Parathyroid adenoma (tissue), 2 donors: ENCODE measurements around the gene SSC4D.
"Not testable (repeated sequence)": the region's sequence is repeated elsewhere in the genome, so short reads cannot be mapped to it uniquely, and the experiment has no call there.

Experiments
- H2AFZ ChIP-seq: fragments of 300-600 bp; sonication (generic); one replicate; pipeline ENCODE4 v1.7.0; 2017; ENCODE audit warnings: antibody characterized with exemption, mild to moderate bottlenecking
- H3K27ac ChIP-seq: fragments of 300-600 bp; sonication (generic); one replicate; pipeline ENCODE4 v1.7.0; 2017
- H3K27me3 ChIP-seq: fragments of 300-600 bp; sonication (generic); one replicate; pipeline ENCODE4 v1.7.0; 2017; ENCODE audit warnings: low read length; ENCODE audit not compliant: control insufficient read depth, insufficient read depth
- H3K36me3 ChIP-seq: fragments of 300-600 bp; sonication (generic); one replicate; pipeline ENCODE4 v1.7.0; 2017; ENCODE audit warnings: low read length; ENCODE audit not compliant: control insufficient read depth, insufficient read depth
- H3K4me1 ChIP-seq: fragments of 300-600 bp; sonication (generic); one replicate; pipeline ENCODE4 v1.7.0; 2017; ENCODE audit warnings: control low read depth
- H3K4me2 ChIP-seq: fragments of 300-600 bp; sonication (generic); one replicate; pipeline ENCODE4 v1.7.0; 2017; ENCODE audit warnings: low read length
- H3K4me3 ChIP-seq: fragments of 300-600 bp; sonication (generic); one replicate; pipeline ENCODE4 v1.7.0; 2017; ENCODE audit warnings: low read depth, low read length
- H3K79me2 ChIP-seq: fragments of 300-600 bp; sonication (generic); one replicate; pipeline ENCODE4 v1.7.0; 2017; ENCODE audit warnings: control low read depth
- H3K9ac ChIP-seq: fragments of 300-600 bp; sonication (generic); one replicate; pipeline ENCODE4 v1.7.0; 2017; ENCODE audit warnings: mild to moderate bottlenecking
- H3K9me3 ChIP-seq: fragments of 300-600 bp; sonication (generic); one replicate; pipeline ENCODE4 v1.7.0; 2017; ENCODE audit warnings: low read length; ENCODE audit not compliant: control insufficient read depth
- TF ChIP-seq, protein P1 (sequence below): fragments of 300-600 bp; sonication (generic); IDR thresholded peaks from one replicate; pipeline ENCODE4 v1.7.0; 2017; ENCODE audit warnings: antibody characterized with exemption, mild to moderate bottlenecking
- donor health status: primary hyperparathyroidism.

SSC4D gene

DNA sequence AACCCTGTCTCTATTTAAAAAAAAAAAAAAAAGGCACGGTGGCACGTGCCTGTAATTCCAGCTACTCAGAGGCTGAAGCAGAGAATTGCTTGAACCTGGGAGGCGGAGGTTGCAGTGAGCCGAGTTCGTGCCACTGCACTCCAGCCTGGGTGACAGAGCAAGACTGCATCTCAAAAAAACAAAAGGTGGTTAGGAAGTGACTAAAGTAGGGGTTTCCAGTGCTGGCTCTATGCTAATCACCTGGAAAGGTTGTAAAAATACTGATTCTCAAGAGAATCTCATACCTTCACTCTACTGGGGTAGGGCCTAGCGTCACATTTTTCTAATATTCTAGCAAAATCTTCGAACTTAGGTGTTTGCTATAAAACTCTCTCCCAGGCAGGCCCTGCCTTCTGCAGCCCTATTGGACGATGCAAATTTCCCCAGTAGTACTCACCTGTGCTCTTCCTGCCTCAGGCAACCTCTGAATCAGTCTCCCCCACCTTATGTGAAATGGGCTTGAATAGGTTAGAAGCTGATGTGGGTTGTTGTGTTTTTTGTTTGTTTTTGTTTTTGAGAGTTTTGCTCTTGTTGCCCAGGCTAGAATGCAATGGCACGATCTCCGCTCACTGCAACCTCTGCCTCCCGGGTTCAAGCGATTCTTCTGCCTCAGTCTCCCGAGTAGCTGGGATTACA is 18.8 kb upstream of the SSC4D start:
- H3K27me3 ChIP-seq = no peaks in the 10 kb centered on the region
- H3K27ac ChIP-seq = no peak overlapping the region
- H3K9me3 ChIP-seq = no peaks in the 10 kb centered on the region
- no peak overlapping the region for H3K9ac ChIP-seq
- H3K4me1 ChIP-seq = no peaks in the 10 kb centered on the region
- H3K36me3 ChIP-seq = no peaks in the 10 kb centered on the region
- H3K4me3 ChIP-seq = no peak overlapping the region
- H2AFZ ChIP-seq = no peak overlapping the region
- TF ChIP-seq, protein P1, sequence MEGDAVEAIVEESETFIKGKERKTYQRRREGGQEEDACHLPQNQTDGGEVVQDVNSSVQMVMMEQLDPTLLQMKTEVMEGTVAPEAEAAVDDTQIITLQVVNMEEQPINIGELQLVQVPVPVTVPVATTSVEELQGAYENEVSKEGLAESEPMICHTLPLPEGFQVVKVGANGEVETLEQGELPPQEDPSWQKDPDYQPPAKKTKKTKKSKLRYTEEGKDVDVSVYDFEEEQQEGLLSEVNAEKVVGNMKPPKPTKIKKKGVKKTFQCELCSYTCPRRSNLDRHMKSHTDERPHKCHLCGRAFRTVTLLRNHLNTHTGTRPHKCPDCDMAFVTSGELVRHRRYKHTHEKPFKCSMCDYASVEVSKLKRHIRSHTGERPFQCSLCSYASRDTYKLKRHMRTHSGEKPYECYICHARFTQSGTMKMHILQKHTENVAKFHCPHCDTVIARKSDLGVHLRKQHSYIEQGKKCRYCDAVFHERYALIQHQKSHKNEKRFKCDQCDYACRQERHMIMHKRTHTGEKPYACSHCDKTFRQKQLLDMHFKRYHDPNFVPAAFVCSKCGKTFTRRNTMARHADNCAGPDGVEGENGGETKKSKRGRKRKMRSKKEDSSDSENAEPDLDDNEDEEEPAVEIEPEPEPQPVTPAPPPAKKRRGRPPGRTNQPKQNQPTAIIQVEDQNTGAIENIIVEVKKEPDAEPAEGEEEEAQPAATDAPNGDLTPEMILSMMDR = no peak
- no peaks in the 10 kb centered on the region for H3K79me2 ChIP-seq
- no peak overlapping the region for H3K4me2 ChIP-seq

DNA sequence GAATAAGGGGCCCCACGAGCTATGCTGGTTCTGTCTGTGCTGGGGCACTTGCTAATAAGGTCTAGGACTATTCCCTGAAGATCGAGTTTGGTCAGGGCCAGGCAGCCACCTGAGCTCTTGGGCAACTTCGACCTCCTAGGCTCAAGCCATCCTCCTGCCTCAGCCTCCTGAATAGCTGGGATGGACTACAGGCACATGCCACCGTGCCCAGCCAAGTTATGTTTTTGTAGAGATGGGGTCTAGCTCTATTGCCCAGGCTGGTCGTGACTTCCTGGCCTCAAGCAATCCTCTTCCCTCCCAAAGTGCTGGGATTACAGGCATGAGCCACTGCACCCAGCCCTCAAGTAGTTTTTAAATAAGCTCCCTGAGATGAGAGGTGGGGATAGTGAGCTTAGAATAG is 18.1 kb upstream of the SSC4D start:
- Histone ChIP-seq H3K79me2 (no peaks in the 10 kb centered on the region), H3K4me3 (no peak overlapping the region), H3K36me3 (no peaks in the 10 kb centered on the region), H3K4me1 (no peaks in the 10 kb centered on the region), H3K4me2 (no peak overlapping the region), H3K27me3 (no peaks in the 10 kb centered on the region), H3K9ac (no peak overlapping the region), H2AFZ (no peak overlapping the region), H3K27ac (no peak overlapping the region), H3K9me3 (no peaks in the 10 kb centered on the region)
- TF ChIP-seq, protein P1 = no peak

DNA sequence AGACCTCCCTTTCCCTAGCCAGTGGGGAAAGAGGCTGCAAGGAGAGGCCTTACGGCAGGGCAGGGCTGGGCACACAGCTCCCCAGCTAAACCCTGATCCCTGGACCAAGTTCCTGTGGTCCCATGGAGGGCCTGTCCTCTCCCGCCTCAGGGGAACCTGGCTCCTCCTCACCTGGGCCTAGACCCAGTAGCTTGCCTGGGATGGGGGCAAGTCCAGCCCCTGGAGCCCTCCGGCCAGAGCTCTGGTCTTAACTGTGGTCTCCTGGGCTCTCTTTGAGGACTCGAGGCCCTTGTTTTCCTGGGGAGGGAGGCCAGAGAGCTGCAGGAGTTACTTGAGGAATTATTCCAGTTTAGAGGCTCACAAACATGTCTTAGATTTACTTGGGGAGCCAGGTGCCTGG is 16.7 kb upstream of the SSC4D start:
- TF ChIP-seq, protein P1 = no peak
- H3K27me3 ChIP-seq = no peaks in the 10 kb centered on the region

DNA sequence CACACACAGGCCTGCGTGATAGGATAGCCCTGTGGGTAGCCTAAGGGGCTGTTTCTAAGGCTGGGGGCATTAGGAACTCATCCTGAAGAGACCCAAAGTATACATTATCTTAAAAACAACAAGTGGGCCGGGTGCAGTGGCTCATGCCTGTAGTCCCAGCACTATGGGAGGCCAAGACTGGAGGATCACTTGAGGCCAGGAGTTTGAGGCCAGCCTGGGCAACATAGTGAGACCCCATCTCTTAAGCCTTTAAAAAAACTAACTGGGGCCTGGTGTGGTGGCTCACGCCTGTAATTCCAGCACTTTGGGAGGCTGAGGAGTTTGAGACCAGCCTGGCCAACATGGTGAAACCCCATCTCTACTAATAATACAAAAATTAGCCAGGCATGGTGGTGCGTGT is 16.1 kb upstream of the SSC4D start:
- not testable (repeated sequence) for H3K79me2 ChIP-seq, H3K9me3 ChIP-seq, H3K4me1 ChIP-seq, H3K27ac ChIP-seq, H2AFZ ChIP-seq, H3K4me3 ChIP-seq, H3K4me2 ChIP-seq, H3K27me3 ChIP-seq, H3K9ac ChIP-seq, H3K36me3 ChIP-seq

More for the DNA sequence above, 16.7 kb upstream of the SSC4D start:
- Histone ChIP-seq H3K4me2 (no peak overlapping the region), H3K9ac (no peak overlapping the region), H3K4me3 (no peak overlapping the region), H2AFZ (no peak overlapping the region), H3K4me1 (no peaks in the 10 kb centered on the region), H3K27ac (no peak overlapping the region), H3K79me2 (no peaks in the 10 kb centered on the region), H3K9me3 (no peaks in the 10 kb centered on the region), H3K36me3 (no peaks in the 10 kb centered on the region)

DNA sequence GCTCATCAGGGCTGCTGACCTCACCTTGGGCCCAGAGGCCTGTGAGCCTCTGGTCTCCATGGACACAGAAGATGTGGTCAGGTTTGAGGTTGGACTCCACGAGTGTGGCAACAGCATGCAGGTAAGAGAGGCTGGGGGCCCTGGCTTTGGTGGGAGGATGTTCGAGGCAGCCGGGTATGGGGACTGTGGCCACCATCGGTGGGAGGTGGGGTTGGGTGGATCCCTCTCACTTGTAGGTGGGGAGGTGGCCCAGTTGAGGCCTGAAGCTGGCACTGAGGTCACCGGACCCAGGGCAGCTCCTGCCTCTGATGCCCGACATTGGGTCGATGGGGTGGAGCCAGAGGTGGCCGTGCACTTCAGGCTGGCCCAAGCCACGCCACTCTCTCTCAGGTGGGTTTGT is 15.7 kb upstream of the SSC4D start:
- H3K36me3 ChIP-seq = no peaks in the 10 kb centered on the region
- H3K4me2 ChIP-seq = no peak overlapping the region
- H3K4me3 ChIP-seq = no peak overlapping the region
- no peak overlapping the region for H2AFZ ChIP-seq
- TF ChIP-seq, protein P1 = no peak
- H3K9me3 ChIP-seq = no peaks in the 10 kb centered on the region
- no peaks in the 10 kb centered on the region for H3K27me3 ChIP-seq
- no peak overlapping the region for H3K27ac ChIP-seq
- no peaks in the 10 kb centered on the region for H3K79me2 ChIP-seq
- H3K4me1 ChIP-seq = no peaks in the 10 kb centered on the region
- H3K9ac ChIP-seq = no peak overlapping the region
